Astrocyte (in vitro differentiated cells and primary cell): Measurements from ENCODE around the gene GOSR1.

Source experiments
- CTCF ChIP-seq: IDR thresholded peaks from 2 replicates; pipeline ENCODE4 v1.5.1; 2011; ENCODE audit warnings: low read depth, mild to moderate bottlenecking, inconsistent platforms, low read length, moderate library complexity; ENCODE audit not compliant: insufficient read depth
- EZH2 ChIP-seq: IDR thresholded peaks from 2 replicates; pipeline ENCODE4 v1.6.1; 2012; ENCODE audit warnings: mild to moderate bottlenecking, low read length, inconsistent platforms; ENCODE audit not compliant: insufficient read depth

GRCh38 chr17:30543456-30543855 lies 66.2 kb downstream of the GOSR1 start:
- TF ChIP-seq CTCF, result no peak
- TF ChIP-seq EZH2, result no peak
